LoVo (cell line): ENCODE results near the gene EFNB2.

Experiments
- DNase-seq: peaks from one replicate; pipeline ENCODE4 v3.0.0-alpha.2; 2016; ENCODE audit warnings: low spot score

EFNB2 gene

GRCh38 chr13:106525865-106526264, 9.6 kb downstream of the EFNB2 start:
- DNase-seq: no peak

GRCh38 chr13:106524108-106524507, 11.4 kb downstream of the EFNB2 start:
- DNase-seq: no peak

- DNase-seq: no peak
Measured at GRCh38 chr13:106523576-106523975, 11.9 kb downstream of the EFNB2 start.

GRCh38 chr13:106522898-106523525, 12.4 kb downstream of the EFNB2 start:
- no peak for DNase-seq

- no peak for DNase-seq
Measured at GRCh38 chr13:106522112-106522705, 13.3 kb downstream of the EFNB2 start.

- DNase-seq: no peak
Measured at GRCh38 chr13:106521095-106521799, 14.2 kb downstream of the EFNB2 start.

- DNase-seq: no peak
Measured at GRCh38 chr13:106520251-106521054, 15.0 kb downstream of the EFNB2 start.

GRCh38 chr13:106518512-106518911, 16.9 kb downstream of the EFNB2 start:
- no peak for DNase-seq

- no peak for DNase-seq
Measured at GRCh38 chr13:106517109-106517847, 18.2 kb downstream of the EFNB2 start.

- DNase-seq: no peak
Measured at GRCh38 chr13:106515635-106516254, 19.7 kb downstream of the EFNB2 start.

- no peak for DNase-seq
Measured at GRCh38 chr13:106514928-106515634, 20.4 kb downstream of the EFNB2 start.

GRCh38 chr13:106513025-106513983, 22.2 kb downstream of the EFNB2 start:
- peak; percentile 34 for DNase-seq

- peak; percentile 31 for DNase-seq
Measured at GRCh38 chr13:106507560-106508274, 27.7 kb downstream of the EFNB2 start.

GRCh38 chr13:106506286-106506685, 29.2 kb downstream of the EFNB2 start:
- no peak for DNase-seq

GRCh38 chr13:106505732-106506131, 29.7 kb downstream of the EFNB2 start:
- no peak for DNase-seq

- DNase-seq: no peak
Measured at GRCh38 chr13:106505295-106505694, 30.2 kb downstream of the EFNB2 start.

GRCh38 chr13:106503730-106504453, 31.6 kb downstream of the EFNB2 start:
- no peak for DNase-seq

- peak; percentile 33 for DNase-seq
Measured at GRCh38 chr13:106503272-106503671, 32.2 kb downstream of the EFNB2 start.
